A375 (cell line): ENCODE measurements around the gene CMC2. TPM values are rescaled to one million over a fixed set of nuclear protein-coding genes. Genes with fewer than 3 reads are reported as not detected.

ENCODE experiments used
- total RNA-seq: library from RNA; depleted of rRNA; stranded (reverse); fragments of >200 nt; shearing (Covaris generic); gene quantifications from 2 replicates; pipeline ENCODE4 v1.2.3, GENCODE V29; 2014; rRNA removed

Gene CMC2
- 64.6 and 80.4 TPM in 2 replicates for total RNA-seq

GRCh38 chr16:81006813-81007695 lies at the start of gene CMC2, which contains the start of gene CENPN:
Gene CMC2 (minus strand): TSS chr16:81006885. CDS start chr16:80997394, 9,491 bp downstream.
Gene CENPN (plus strand): TSS chr16:81007214. CDS start chr16:81011940, 4,726 bp downstream.

GRCh38 chr16:81035398-81035974 lies 28.8 kb upstream of the CMC2 start, which contains the start of gene ATMIN:
Gene ATMIN (plus strand): TSS chr16:81035842. CDS start chr16:81035871, 29 bp downstream.

Other genes starting within 250 kb of the CMC2 start
- gene CDYL2, start 202.3 kb downstream of the CMC2 start, total RNA-seq, result 6.0 and 6.2 TPM in 2 replicates
- 107 and 158 TPM in 2 replicates for gene CENPN, start 329 bp upstream of the CMC2 start, total RNA-seq
- gene ATMIN, start 29.0 kb upstream of the CMC2 start, total RNA-seq, result 25.5 and 28.9 TPM in 2 replicates
- 0.96 and 1.2 TPM in 2 replicates for gene C16orf46, start 70.4 kb upstream of the CMC2 start, total RNA-seq
- 34.7 and 42.4 TPM in 2 replicates for gene GCSH, start 89.5 kb upstream of the CMC2 start, total RNA-seq
- 0.37 TPM in 1 of 2 replicates, not detected in the other for gene BCO1, start 231.8 kb upstream of the CMC2 start, total RNA-seq